GM19467 (cell line): Measurements from ENCODE around the gene AFF3.

Experiments
- ATAC-seq: cut with Tn5 transposase; IDR thresholded peaks from one replicate; pipeline ENCODE4 v1.9.1; 2021; ENCODE audit warnings: mild to moderate bottlenecking, moderate library complexity; ENCODE audit not compliant: unreplicated experiment

Gene AFF3

DNA sequence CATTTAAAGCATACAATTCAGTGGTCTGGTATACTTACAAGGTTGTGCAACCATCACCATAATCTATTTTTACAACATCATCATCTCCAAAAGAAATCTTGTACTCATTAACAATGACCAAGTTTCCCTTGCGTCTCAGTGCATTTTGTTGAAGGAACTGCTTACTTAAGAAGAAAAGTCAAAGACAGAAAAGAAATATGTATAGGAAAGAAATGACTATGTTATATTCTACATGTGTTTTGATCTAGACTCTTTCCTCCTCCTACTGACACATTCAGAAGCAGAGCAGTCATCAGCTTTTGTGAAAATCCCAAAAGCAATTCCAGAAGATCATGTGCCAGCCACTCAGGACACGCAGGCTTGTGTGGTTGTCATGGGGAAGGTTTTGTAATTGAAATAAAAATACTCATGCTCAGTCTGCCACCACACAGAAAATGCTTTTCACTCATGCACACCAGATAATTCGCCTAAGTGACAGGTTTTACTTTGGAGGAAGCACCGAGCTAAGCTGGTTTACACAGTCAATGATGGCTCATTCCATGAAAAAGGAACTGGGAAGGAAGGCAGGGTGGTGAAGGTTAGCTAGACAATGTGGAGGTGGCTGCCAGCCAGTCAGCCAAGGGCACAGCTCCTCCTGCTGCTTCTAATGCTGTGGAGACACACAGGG is 494.1 kb downstream of the AFF3 start:
- ATAC-seq, result no peak

GRCh38 chr2:99645960-99646359 is 496.4 kb downstream of the AFF3 start:
- no peak for ATAC-seq

GRCh38 chr2:99644419-99644787 is 498.0 kb downstream of the AFF3 start:
- no peak for ATAC-seq

DNA sequence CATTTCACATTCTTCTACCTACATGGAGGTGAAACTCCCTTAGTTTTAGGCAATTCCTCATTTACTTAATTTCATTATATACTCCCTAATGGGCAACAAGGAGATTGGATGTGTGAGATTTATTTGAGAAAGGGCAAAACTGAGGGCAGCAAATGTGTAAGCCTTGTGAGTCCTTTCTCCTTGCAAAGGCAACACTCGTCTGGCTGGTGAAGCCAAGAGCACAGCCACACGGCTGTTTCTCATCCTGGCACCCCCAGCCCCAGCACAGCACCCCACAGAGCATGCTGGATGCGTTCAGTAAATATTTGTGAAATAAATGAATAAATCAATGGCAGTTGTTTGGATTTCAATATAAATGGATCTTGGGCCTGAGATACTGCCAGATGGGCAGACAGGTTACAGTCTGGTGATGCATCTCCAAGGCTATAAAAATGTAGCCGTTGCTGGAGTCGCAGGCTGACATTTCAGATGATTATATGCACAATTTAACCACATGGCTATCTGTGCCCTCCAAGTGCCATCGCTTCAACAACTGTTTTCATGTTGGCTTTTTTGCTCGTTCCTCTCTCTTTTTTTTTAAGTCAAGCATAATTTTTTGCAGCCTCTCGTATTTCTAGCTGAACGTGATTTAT is 498.5 kb downstream of the AFF3 start:
- no peak for ATAC-seq

DNA sequence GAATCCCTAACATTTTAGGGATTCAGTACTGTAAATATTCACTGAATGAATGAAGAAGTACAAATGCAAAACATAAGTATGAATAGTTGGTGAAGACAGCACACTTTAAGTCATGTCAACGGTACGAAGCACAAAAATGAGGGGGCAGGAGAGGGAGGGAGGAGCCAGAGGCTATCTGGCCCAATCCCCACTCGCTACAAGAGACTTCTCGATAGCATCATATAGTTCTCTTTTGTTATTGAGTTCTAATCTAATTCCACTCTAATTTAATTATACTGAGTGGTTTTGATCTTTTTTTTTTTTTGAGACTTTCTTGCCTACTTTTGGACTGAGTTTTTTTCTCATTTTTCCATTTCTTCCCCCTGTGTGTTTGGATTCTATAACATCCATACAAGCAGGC is 500.4 kb downstream of the AFF3 start:
- no peak for ATAC-seq

DNA sequence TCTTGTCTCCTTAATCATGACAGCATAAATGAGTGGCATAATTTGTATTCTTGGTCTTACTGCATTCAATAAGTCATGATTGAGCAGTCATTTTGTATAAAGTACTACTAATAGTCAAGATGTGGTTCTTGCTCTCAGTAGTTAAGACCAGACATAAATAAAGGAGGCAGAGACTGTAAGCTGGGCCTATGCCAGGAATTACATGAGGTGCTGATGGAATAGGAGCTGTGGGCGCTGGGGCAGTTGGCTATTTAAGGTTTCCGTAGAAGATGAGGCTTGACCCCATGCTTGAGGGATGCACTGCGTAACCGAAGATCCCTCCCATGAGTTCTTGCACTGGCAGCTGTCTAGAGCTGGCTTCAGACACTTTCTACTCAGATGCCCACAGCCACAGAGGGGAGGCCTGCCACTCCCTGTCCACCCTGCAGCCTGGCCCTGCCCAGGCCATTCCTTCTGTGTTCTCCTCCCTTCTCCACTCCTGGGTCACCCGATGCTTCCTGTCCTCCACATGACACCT is 501.7 kb downstream of the AFF3 start:
- ATAC-seq, result no peak

DNA sequence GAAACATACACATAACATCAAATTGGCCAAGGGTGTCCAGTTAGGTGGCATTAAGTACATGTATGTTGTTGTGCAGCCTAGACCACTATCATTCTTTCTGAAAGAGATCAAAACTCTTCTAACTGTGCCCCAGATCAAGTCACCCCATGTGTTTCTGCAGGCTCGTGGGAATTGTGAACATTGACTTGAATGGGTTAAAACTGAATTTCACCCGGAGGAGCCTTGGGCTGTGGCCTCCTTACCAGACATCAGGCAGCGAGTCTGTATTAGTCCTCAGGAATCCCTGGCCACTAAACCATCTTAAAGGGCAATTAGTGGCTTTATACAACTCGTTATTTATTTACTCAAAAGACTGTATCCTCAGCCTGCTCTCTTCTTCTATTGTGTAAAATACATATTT is 503.6 kb downstream of the AFF3 start:
- no peak for ATAC-seq

DNA sequence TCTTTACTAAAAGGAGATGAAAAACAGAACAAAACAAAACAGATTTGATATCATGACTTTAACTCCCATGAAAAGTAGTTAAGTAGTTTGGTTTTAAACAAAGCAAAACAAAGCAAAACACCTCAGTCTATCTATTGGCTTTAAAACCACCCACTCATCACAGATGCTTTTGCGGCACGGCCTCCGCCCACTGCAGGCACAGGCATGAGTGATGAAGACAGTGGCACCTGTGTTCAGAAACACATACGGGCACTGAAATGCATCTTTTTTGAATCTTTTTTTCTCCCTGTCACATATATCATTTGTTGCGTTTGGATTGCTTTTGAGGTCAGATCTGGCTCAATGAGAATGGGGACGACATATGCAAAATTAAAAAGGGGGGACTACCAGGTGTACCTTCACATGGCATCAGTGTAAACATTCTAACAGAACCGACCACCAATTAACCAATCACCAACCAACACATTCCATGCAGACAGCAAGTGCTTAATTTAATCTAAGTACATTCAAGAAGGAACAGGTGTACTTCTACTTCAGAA is 505.2 kb downstream of the AFF3 start:
- ATAC-seq, result no peak

DNA sequence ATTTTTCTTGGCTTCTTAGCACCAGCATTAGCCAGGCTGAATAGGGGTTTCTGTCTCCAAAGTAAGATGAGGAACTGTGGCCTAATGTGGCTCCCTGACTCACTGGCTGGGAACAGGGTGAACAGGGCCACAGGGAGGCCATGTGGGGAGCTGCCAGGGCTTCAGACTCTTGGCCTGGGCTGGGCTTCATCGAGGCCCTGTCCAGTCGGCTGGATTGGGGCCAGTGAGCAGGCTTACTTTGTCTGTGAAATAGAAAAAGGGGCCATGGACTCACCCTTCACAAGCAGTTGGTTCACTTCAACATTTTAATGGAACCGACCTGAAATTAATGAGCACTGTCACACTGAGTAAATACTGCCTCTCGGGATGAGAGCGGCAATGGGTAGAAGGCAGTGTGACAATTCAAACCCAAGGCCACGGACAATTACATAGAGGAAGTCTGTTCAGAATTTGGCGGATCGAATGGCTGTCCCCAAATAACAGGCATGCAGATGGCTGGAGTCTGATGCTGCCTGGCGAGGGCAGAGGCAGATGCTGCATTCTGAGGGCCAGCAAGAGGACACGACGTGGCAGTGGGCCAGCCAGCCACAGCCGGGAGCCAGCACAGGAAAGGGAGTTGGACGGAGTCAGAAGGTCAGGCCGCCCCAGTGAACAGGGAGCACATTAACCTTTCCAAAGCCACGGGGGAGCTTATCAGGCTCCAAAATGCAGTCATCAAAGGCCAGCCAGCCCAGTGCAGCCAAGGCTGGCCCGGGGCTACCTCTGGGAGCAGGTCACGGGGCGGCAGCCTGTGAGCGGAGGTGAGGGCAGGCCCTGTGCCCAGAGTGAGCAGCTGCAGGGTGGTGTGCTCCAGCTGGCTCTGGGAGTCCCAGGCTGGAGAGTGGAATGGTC is 506.0 kb downstream of the AFF3 start:
- no peak for ATAC-seq

DNA sequence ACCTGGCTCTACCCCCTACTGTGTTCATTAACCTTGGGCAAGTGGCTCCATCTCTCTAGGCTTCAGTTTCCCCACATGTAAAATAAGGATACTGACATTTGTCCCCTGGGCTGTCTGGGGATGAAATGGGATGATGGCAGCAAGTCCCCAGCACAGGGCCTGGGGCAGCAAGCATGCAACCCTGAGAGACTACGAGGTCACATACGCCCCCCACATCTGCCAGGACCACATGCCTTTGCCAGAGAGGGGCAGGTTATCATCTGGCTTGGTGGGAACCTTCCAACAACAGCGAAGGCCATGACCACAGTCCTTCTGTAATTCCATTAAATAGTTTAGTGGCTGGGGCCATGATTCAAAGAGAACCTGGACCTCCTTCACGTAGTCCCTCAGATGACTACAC is 506.7 kb downstream of the AFF3 start:
- no peak for ATAC-seq

DNA sequence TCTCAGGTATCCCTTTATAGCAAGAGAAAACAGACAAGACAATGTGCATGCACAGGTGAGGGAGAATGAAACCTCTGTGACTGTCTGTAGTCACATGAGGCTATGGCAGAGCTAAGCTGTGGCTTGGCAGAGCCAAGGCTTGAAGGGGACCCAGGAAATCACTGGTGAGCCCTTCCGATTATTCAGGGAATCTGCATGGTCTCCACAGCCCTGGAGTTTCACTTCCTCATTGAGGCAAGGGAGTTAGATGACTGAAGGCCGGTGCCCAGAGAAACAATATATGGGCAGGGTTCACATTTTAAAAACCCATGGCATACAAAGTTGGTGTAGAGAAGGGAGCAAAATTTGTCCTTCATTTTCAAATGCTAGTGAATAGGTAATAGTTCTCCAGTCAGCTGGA is 508.2 kb downstream of the AFF3 start:
- ATAC-seq, result no peak

DNA sequence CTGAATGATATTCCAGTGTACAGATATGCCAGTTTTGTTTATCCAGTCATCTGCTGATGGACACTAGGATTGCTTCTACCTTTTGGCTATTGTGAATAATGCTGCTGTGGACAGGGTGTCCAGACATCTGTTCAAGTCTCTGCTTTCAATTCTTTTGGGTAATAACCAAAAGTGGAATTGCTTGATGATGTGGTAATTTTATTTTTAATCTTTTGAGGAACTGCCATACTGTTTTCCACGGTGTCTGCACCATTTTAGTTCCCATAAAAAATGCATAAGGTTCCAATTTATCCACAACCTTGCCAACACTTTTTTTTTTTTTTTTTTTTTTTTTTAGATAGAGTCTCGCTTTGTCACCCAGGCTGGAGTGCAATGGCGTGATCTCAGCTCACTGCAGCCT is 510.7 kb downstream of the AFF3 start:
- no peak for ATAC-seq

DNA sequence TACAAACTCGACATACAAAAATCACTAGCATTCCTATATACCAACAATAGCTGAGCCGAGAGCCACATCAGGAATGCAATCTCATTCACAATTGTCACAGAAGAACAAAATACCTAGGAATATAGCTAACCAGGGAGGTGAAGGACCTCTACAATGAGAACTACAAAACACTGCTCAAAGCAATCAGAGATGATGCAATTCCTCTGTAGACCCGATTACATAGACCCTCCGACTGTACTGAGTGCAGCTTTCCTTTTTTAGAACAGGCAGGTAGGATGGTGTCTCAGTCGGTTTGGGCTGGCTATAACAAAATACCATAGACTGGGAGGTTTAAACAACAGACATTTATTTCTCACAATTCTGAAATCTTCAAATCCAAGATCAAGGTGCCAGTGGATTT is 513.1 kb downstream of the AFF3 start:
- no peak for ATAC-seq

DNA sequence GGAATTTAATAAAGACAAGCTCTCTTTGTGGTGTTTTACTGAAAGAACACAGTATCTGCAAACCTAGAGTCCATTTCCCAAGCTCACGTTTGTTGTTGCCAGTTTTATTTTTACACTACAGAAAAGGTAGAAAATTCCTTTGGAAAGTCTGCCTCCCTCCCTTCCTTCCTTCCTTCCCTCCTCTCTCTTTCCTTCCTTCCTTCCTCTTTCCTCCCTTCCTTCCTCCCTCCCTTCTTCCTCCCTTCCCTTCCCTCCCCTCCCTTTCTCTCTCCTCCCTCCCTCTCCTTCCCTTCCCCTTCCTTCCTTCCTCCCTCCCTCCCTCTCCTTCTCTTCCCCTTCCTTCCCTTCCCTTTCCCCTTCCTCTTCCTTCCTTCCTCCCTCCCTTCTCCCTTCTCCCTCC is 516.2 kb downstream of the AFF3 start:
- no peak for ATAC-seq

- ATAC-seq, result no peak
Measured at GRCh38 chr2:99624677-99625076, 517.7 kb downstream of the AFF3 start.

DNA sequence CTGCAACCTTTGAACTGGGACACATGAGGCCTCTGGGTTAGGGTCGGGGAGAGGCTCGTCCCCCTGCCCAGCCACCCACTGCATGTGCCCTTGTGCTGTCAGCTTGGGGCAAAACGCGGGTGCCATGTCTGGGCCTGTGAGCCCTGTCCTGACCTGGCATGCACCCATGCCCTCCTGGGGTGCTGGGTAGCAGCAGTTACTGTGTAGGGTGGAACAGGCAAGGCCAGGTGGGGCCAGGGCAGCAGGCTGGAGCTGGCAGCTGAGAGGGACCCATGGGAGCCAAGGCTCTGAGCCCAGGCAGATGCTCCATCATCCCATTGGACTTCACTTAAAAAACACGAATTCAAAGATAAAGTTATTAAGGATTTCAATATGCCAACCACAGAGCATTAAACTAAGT is 518.8 kb downstream of the AFF3 start:
- ATAC-seq, result no peak

DNA sequence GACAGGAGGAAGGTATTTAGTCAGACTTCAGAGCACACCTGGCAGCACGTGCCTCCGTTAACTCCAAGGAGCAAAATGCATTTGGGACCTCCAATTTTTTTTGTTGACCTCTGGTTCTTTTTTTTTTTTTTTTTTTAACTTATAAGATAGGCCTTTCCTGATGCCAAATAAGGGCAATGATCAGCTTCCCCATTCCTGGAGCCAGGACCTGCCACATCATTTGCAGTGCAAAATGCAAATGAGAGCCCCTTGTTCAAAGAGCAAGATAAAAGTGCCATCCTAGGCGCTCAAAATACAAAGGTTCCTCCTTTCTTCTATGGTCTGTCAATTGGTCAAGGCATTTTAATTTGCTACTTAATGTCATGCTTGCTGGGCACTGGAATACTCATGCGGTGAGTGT is 519.4 kb downstream of the AFF3 start:
- ATAC-seq, result no peak

- no peak for ATAC-seq
Measured at GRCh38 chr2:99622534-99622933, 519.9 kb downstream of the AFF3 start.

GRCh38 chr2:99621774-99622173 is 520.6 kb downstream of the AFF3 start:
- ATAC-seq, result no peak

GRCh38 chr2:99621106-99621505 is 521.3 kb downstream of the AFF3 start:
- no peak for ATAC-seq

DNA sequence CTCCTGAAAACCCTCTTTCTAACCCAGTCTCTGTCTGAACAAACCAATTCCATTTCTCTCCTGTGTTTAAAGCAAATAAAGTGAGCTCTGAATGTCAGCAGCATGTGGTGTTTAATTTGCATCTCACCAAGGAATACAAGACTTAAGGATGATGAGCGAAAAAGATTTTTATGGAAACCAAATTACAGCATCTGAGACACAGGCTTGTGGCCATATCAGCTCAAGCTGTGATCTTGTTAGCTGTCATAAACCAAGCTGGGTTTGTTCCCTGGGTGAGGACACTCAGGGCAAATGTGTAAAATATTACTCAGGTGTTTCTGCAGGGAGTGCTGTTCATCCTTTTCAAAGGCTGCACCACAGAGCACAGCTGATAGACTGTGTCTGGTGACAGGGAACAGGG is 523.2 kb downstream of the AFF3 start:
- ATAC-seq, result no peak
